H1 (cell line): Measurements from ENCODE around the gene AIMP1. TPM values are rescaled to one million over a fixed set of nuclear protein-coding genes. Genes with fewer than 3 reads are reported as not detected.

ENCODE experiments used
- CTCF ChIA-PET: fragments of 300-600 bp; sonication (Branson Sonifier 250); formaldehyde crosslinking; loops from one replicate; lab custom pipeline; 2021; ENCODE audit not compliant: partially characterized antibody; lab: Charles Lee
- POLR2A ChIA-PET: fragments of 300-600 bp; sonication (Branson Sonifier 250); formaldehyde crosslinking; loops from one replicate; lab custom pipeline; 2021; ENCODE audit warnings: inconsistent platforms; ENCODE audit not compliant: partially characterized antibody; lab: Charles Lee
- DNase-seq, 2 experiments: peaks; one replicate each; pipeline versions ENCODE4 v3.0.0 to v3.0.0-alpha.2; 2010 to 2022; ENCODE audit warnings: low spot score in 2 of 2, low read depth in 1 of 2, mixed read lengths in 1 of 2
- FAIRE-seq: peaks from 2 replicates; lab custom pipeline; 2011; peaks lifted over from hg19 to GRCh38; lab: Jason Lieb, UNC
- H2AFZ ChIP-seq: 2 replicates; pipeline ENCODE4 v1.8.1; 2012; ENCODE audit warnings: low read length, inconsistent platforms
- H2AK5ac ChIP-seq: 2 replicates; pipeline ENCODE4 v1.6.1; 2013; ENCODE audit warnings: low read depth, low read length
- H2BK120ac ChIP-seq: replicated peaks from 2 replicates; pipeline ENCODE3; 2013; ENCODE audit warnings: low read depth, low read length, inconsistent platforms
- H2BK12ac ChIP-seq: 2 replicates; pipeline ENCODE4 v1.6.1; 2013; ENCODE audit warnings: low read depth, low read length
- H2BK15ac ChIP-seq: 2 replicates; pipeline ENCODE4 v1.6.1; 2013; ENCODE audit warnings: low read length
- H2BK20ac ChIP-seq: 2 replicates; pipeline ENCODE4 v1.6.1; 2013; ENCODE audit warnings: low read length
- H2BK5ac ChIP-seq: 2 replicates; pipeline ENCODE4 v1.6.1; 2013; ENCODE audit warnings: low read depth, low read length
- H3K14ac ChIP-seq: 2 replicates; pipeline ENCODE4 v1.6.1; 2013; ENCODE audit warnings: inconsistent platforms; ENCODE audit not compliant: insufficient read length
- H3K18ac ChIP-seq: 2 replicates; pipeline ENCODE4 v1.6.1; 2013; ENCODE audit warnings: low read length; ENCODE audit errors: extremely low read depth
- H3K23ac ChIP-seq: 2 replicates; pipeline ENCODE4 v1.6.1; 2013; ENCODE audit warnings: inconsistent platforms; ENCODE audit not compliant: insufficient read length
- H3K23me2 ChIP-seq: 2 replicates; pipeline ENCODE4 v1.6.1; 2013; ENCODE audit warnings: low read depth, low read length
- H3K27ac ChIP-seq: 2 replicates; pipeline ENCODE4 v1.6.1; 2011; ENCODE audit warnings: low read depth, low read length, inconsistent platforms
- H3K27me3 ChIP-seq, 4 experiments: replicated peaks in 1 of 4; 1 replicate in 1 of 4; 2 replicates in 3 of 4; pipeline versions ENCODE4 v1.6.1 to v1.8.1; 2011 to 2013; ENCODE audit warnings: low read length in 3 of 4, mild to moderate bottlenecking in 3 of 4, inconsistent platforms in 2 of 4, mixed read lengths in 2 of 4, moderate library complexity in 1 of 4; ENCODE audit not compliant: control insufficient read depth in 3 of 4, insufficient read depth in 3 of 4; ENCODE audit errors: extremely low read depth in 1 of 4
- H3K36me3 ChIP-seq, 4 experiments: 2 replicates each; pipeline versions ENCODE4 v1.6.1 to v1.8.1; 2011 to 2013; ENCODE audit warnings: mild to moderate bottlenecking in 4 of 4, low read length in 3 of 4, moderate library complexity in 2 of 4, control low read depth in 1 of 4, inconsistent platforms in 1 of 4; ENCODE audit not compliant: insufficient read depth in 4 of 4, control insufficient read depth in 2 of 4
- H3K4ac ChIP-seq: replicated peaks from 2 replicates; pipeline ENCODE3; 2013; ENCODE audit warnings: low read length, low read depth, mixed read lengths, inconsistent platforms; ENCODE audit not compliant: insufficient read length
- H3K4me1 ChIP-seq, 4 experiments: replicated peaks in 1 of 4; 1 replicate in 1 of 4; 2 replicates in 3 of 4; pipeline versions ENCODE4 v1.6.1 to v1.8.1; 2011 to 2013; ENCODE audit warnings: low read length in 3 of 4, inconsistent platforms in 2 of 4, mixed read lengths in 1 of 4; ENCODE audit not compliant: insufficient read depth in 4 of 4, control insufficient read depth in 3 of 4
- H3K4me2 ChIP-seq, 2 experiments: 2 replicates each; pipeline versions ENCODE4 v1.6.1 to v1.8.1; 2011 to 2013; ENCODE audit warnings: low read depth in 2 of 2, low read length in 2 of 2, control low read depth in 1 of 2, inconsistent platforms in 1 of 2, mild to moderate bottlenecking in 1 of 2; ENCODE audit not compliant: insufficient read depth in 1 of 2
- H3K4me3 ChIP-seq, 4 experiments: fragments of 200-600, 300-600 bp in 1 of 4; sonication (generic), shearing (Covaris generic), sonication (Bioruptor Twin) in 1 of 4; 2 replicates each; pipeline versions ENCODE4 v1.5.1 to v1.8.1; 2011 to 2016; ENCODE audit warnings: low read length in 4 of 4, low read depth in 3 of 4, control low read depth in 2 of 4, inconsistent platforms in 2 of 4, mild to moderate bottlenecking in 2 of 4, mixed read lengths in 1 of 4, moderate library complexity in 1 of 4; ENCODE audit not compliant: insufficient read depth in 2 of 4; ENCODE audit errors: extremely low read depth in 1 of 4
- H3K56ac ChIP-seq: replicated peaks from 2 replicates; pipeline ENCODE3; 2013; ENCODE audit warnings: low read depth, mild to moderate bottlenecking, mixed read lengths, low read length, inconsistent platforms; ENCODE audit not compliant: insufficient read length
- H3K79me1 ChIP-seq: 2 replicates; pipeline ENCODE4 v1.6.1; 2013; ENCODE audit warnings: low read depth, low read length, control low read depth
- H3K79me2 ChIP-seq, 2 experiments: 2 replicates each; pipeline versions ENCODE4 v1.6.1 to v1.8.1; 2012 to 2013; ENCODE audit warnings: low read length in 2 of 2, mild to moderate bottlenecking in 2 of 2, inconsistent platforms in 1 of 2; ENCODE audit not compliant: insufficient read depth in 2 of 2, control insufficient read depth in 1 of 2
- H3K9ac ChIP-seq, 4 experiments: replicated peaks in 1 of 4; 1 replicate in 1 of 4; 2 replicates in 3 of 4; pipeline versions ENCODE4 v1.6.1 to v1.8.1; 2011 to 2013; ENCODE audit warnings: low read depth in 3 of 4, low read length in 3 of 4, control low read depth in 2 of 4, mild to moderate bottlenecking in 2 of 4, moderate library complexity in 2 of 4, inconsistent platforms in 1 of 4; ENCODE audit errors: extremely low read depth in 1 of 4
- H3K9me3 ChIP-seq, 2 experiments: 2 replicates each; pipeline versions ENCODE4 v1.6.1 to v1.8.1; 2012 to 2013; ENCODE audit warnings: mild to moderate bottlenecking in 2 of 2, moderate library complexity in 2 of 2, control low read depth in 1 of 2, inconsistent platforms in 1 of 2, low read depth in 1 of 2, low read length in 1 of 2, mixed read lengths in 1 of 2; ENCODE audit not compliant: insufficient read depth in 2 of 2
- H4K20me1 ChIP-seq, 2 experiments: replicated peaks in 1 of 2; 2 replicates each; pipeline versions ENCODE3 to v1.8.1; 2011 to 2013; ENCODE audit warnings: inconsistent platforms in 2 of 2, low read length in 2 of 2, mild to moderate bottlenecking in 1 of 2; ENCODE audit not compliant: insufficient read depth in 2 of 2, control insufficient read depth in 1 of 2
- H4K5ac ChIP-seq: 2 replicates; pipeline ENCODE4 v1.6.1; 2013; ENCODE audit warnings: low read length, low read depth, mixed read lengths, inconsistent platforms; ENCODE audit not compliant: insufficient read length
- H4K8ac ChIP-seq: 2 replicates; pipeline ENCODE4 v1.8.0; 2013; ENCODE audit warnings: mild to moderate bottlenecking, moderate library complexity, low read length, inconsistent platforms; ENCODE audit not compliant: insufficient read depth; ENCODE audit errors: extremely low read depth
- H4K91ac ChIP-seq: replicated peaks from 2 replicates; pipeline ENCODE3; 2013; ENCODE audit warnings: low read length, mixed read lengths, inconsistent platforms; ENCODE audit not compliant: insufficient read length
- CTBP2 ChIP-seq: IDR thresholded peaks from 2 replicates; pipeline ENCODE4 v1.7.0; 2011; ENCODE audit warnings: borderline replicate concordance, mild to moderate bottlenecking, moderate library complexity, mixed read lengths, low read length; ENCODE audit not compliant: insufficient read depth, insufficient read length
- GABPA ChIP-seq: IDR thresholded peaks from 2 replicates; pipeline ENCODE4 v1.6.1; 2011; ENCODE audit warnings: mild to moderate bottlenecking, low read length, moderate library complexity, borderline replicate concordance; ENCODE audit not compliant: insufficient read depth
- HDAC2 ChIP-seq, 2 experiments: fragments of 300-600 bp in 1 of 2; sonication (generic) in 1 of 2; IDR thresholded peaks; 2 replicates each; pipeline ENCODE4 v1.6.1; 2011 to 2012; ENCODE audit warnings: low read depth in 2 of 2, low read length in 2 of 2, mild to moderate bottlenecking in 2 of 2, moderate library complexity in 2 of 2, borderline replicate concordance in 1 of 2, inconsistent platforms in 1 of 2
- MAFK ChIP-seq: IDR thresholded peaks from 2 replicates; pipeline ENCODE4 v1.6.1; 2012; ENCODE audit warnings: low read depth, mild to moderate bottlenecking, improper control_type of control experiment, low read length
- WGBS, 2 experiments: shearing (Covaris generic) in 1 of 2; methylation state at CpG; one replicate each; pipeline versions ENCODE4 v1.1.6 to v1.1.7; 2013 to 2015; ENCODE audit warnings: low lambda C conversion rate in 2 of 2, mixed read lengths in 2 of 2, inconsistent platforms in 1 of 2, low coverage in 1 of 2, missing lambda C conversion rate in 1 of 2; ENCODE audit not compliant: insufficient replicate concordance in 2 of 2, insufficient coverage in 1 of 2, insufficient read length in 1 of 2; ENCODE audit errors: extremely low coverage in 1 of 2, missing lambda C conversion rate in 1 of 2; 5-methylcytosine and 5-hydroxymethylcytosine counted together
- polyA plus RNA-seq, 7 experiments: library from polyadenylated mRNA; depleted of rRNA in 3 of 7; stranded (reverse) in 5 of 7; unstranded in 2 of 7; fragments of >200 nt in 5 of 7; fragments of 200-250 nt in 2 of 7; gene quantifications; 1 replicate in 5 of 7; 2 replicates in 1 of 7; 4 replicates in 1 of 7; pipeline versions ENCODE4 v1.2.1 to v1.2.3, GENCODE V29; 2011 to 2013; ENCODE audit warnings: missing spikeins in 2 of 7, mixed read lengths in 2 of 7
- total RNA-seq: library from RNA; stranded (reverse); fragmentation: NEBNext Ultra II Directional; extraction: Animal tissue kit (Norgen Biotek cat#: 25700); gene quantifications from 2 replicates; pipeline ENCODE4 v1.2.1, GENCODE V29; 2021

AIMP1 gene
- total and polyA plus RNA-seq, 2 of the 8 experiments (the other 6 are each of a cell fraction or from before 2014, with no cell fraction given) = 7.9 to 54.6 TPM

DNA sequence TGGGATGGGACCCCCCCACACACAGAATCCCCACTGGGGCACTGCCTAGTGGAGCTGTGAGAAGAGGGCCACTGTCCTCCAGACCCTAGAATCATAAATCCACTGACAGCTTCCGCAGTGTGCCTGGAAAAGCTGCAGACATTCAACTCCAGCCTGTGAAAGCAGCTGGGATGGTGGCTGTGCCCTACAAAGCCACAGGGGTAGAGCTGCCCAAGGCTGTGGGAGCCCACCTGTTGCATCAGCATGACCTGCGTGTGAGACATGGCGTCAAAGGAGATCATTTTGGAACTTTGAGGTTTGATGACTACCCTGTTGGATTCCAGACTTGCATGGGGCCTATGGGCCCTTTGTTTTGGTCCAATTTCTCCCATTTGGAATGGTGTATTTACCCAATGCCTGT, 22.3 kb downstream of the AIMP1 start:
- H3K14ac ChIP-seq = no peak overlapping the region
- CTCF ChIA-PET = interaction anchor here (0.6 kb wide), 1 partner anchor 200 kb away, joined by 3 read pairs; no protein-coding TSS in a partner anchor
- H4K5ac ChIP-seq = no peak overlapping the region
- H2BK20ac ChIP-seq = no peak overlapping the region
- H3K27ac ChIP-seq = no peak overlapping the region
- H4K20me1 ChIP-seq = no peaks in the 10 kb centered on the region
- no peaks in the 10 kb centered on the region for H3K23me2 ChIP-seq
- no peaks in the 10 kb centered on the region for H3K27me3 ChIP-seq
- FAIRE-seq (no peak), DNase-seq (no peak)
- no peak overlapping the region for H3K56ac ChIP-seq
- no peak for TF ChIP-seq GABPA
- TF ChIP-seq CTBP2 = no peak
- no peak for TF ChIP-seq MAFK
- no peak for TF ChIP-seq HDAC2 (IDR thresholded peaks at IDR 0.05; ENCODE audit: borderline replicate concordance in 1 of 2, low read depth in 2 of 2, low read length in 2 of 2)
- no peaks in the 10 kb centered on the region for H3K9me3 ChIP-seq
- peaks cover 0 to 21% (median 13%) of the 10 kb centered on the region in 4 experiments; a peak in 6 of 8 replicates for H3K36me3 ChIP-seq
- H2BK15ac ChIP-seq = no peak overlapping the region
- no peak overlapping the region for H3K4me2 ChIP-seq
- no peak overlapping the region for H3K9ac ChIP-seq
- H3K4me1 ChIP-seq = no peaks in the 10 kb centered on the region
- no peak overlapping the region for H2BK12ac ChIP-seq
- POLR2A ChIA-PET = no interaction called here
- H3K18ac ChIP-seq = no peak overlapping the region
- no peak overlapping the region for H2BK120ac ChIP-seq
- H3K23ac ChIP-seq = no peak overlapping the region
- no peak overlapping the region for H2BK5ac ChIP-seq
- H4K91ac ChIP-seq = no peak overlapping the region
- no peak overlapping the region for H3K4ac ChIP-seq
- H2AK5ac ChIP-seq = no peak overlapping the region
- no peak overlapping the region for H2AFZ ChIP-seq
- H4K8ac ChIP-seq = no peak overlapping the region
- WGBS, 2 experiments = 93% methylated on average over 3 of the region's 3 CpGs; no CpG with 5 or more reads in 1 of the 2 experiments
- H3K79me2 ChIP-seq = peaks cover 0 to 5% of the 10 kb centered on the region in 2 experiments; a peak in 1 of 4 replicates
- no peak overlapping the region for H3K4me3 ChIP-seq
- no peaks in the 10 kb centered on the region for H3K79me1 ChIP-seq
